HL-60 (cell line): ENCODE data around the gene PSAT1.

ENCODE experiments used
- DNase-seq, 2 experiments: peaks; one replicate each; pipeline ENCODE4 v3.0.0-alpha.2; 2010 to 2020; ENCODE audit warnings: low read depth in 1 of 2, low spot score in 1 of 2
- H3K27ac ChIP-seq: fragments of 250-450 bp; sonication (Bioruptor Pico); replicated peaks from 2 replicates; pipeline ENCODE4 v1.5.1; 2020; ENCODE audit warnings: mild to moderate bottlenecking, moderate library complexity
- H3K27me3 ChIP-seq: fragments of 250-450 bp; sonication (Bioruptor Pico); 2 replicates; pipeline ENCODE4 v1.5.1; 2021; ENCODE audit warnings: mild to moderate bottlenecking, moderate library complexity; ENCODE audit not compliant: insufficient read depth, poor library complexity, severe bottlenecking
- H3K4me3 ChIP-seq: replicated peaks from 2 replicates; pipeline ENCODE4 v1.5.1; 2011; ENCODE audit warnings: mild to moderate bottlenecking, control low read depth, low read length; ENCODE audit not compliant: insufficient read depth
- GABPA ChIP-seq: IDR thresholded peaks from 2 replicates; pipeline ENCODE4 v1.6.1; 2012; ENCODE audit warnings: low read depth
- POLR2AphosphoS5 ChIP-seq: IDR thresholded peaks from 2 replicates; pipeline ENCODE4 v1.6.1; 2012; ENCODE audit warnings: low read depth
- SPI1 ChIP-seq: IDR thresholded peaks from 2 replicates; pipeline ENCODE4 v1.6.1; 2012; ENCODE audit warnings: low read depth, mild to moderate bottlenecking, borderline replicate concordance
- TF ChIP-seq, protein P1 (sequence below): IDR thresholded peaks from one replicate; pipeline ENCODE4 v1.5.1; 2011; ENCODE audit warnings: low read length, control low read depth, inconsistent platforms; ENCODE audit not compliant: insufficient read depth
- TF ChIP-seq, protein P2 (sequence below): IDR thresholded peaks from 2 replicates; pipeline ENCODE4 v1.6.1; 2012; ENCODE audit warnings: low read depth; ENCODE audit not compliant: insufficient replicate concordance

The PSAT1 gene

DNA sequence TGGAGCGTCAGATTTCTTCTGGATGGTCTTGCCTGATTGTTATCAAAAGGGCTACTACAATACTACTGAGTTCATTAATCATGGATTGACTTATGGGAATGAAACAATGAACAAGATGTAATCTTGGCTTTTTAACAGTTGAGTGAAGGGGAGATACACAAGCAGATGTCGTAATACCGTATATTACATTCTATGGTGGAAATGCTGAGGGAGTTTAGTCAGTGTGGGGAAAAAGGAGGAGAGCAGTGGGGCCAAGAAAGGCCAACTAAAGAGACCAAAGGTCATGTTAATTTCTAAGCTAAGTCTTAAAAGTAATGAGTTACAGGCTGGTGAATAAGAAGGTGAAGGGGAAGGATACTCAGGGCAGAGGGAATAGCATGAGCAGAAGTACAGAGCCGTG, 29.0 kb upstream of the PSAT1 start:
- Histone ChIP-seq H3K27me3 (no peaks in the 10 kb centered on the region), H3K4me3 (no peak overlapping the region), H3K27ac (no peak overlapping the region)
- TF ChIP-seq POLR2AphosphoS5 (no peak), SPI1 (no peak), GABPA (no peak)
- TF ChIP-seq, protein P1, sequence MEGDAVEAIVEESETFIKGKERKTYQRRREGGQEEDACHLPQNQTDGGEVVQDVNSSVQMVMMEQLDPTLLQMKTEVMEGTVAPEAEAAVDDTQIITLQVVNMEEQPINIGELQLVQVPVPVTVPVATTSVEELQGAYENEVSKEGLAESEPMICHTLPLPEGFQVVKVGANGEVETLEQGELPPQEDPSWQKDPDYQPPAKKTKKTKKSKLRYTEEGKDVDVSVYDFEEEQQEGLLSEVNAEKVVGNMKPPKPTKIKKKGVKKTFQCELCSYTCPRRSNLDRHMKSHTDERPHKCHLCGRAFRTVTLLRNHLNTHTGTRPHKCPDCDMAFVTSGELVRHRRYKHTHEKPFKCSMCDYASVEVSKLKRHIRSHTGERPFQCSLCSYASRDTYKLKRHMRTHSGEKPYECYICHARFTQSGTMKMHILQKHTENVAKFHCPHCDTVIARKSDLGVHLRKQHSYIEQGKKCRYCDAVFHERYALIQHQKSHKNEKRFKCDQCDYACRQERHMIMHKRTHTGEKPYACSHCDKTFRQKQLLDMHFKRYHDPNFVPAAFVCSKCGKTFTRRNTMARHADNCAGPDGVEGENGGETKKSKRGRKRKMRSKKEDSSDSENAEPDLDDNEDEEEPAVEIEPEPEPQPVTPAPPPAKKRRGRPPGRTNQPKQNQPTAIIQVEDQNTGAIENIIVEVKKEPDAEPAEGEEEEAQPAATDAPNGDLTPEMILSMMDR, result no peak
- TF ChIP-seq, protein P2, sequence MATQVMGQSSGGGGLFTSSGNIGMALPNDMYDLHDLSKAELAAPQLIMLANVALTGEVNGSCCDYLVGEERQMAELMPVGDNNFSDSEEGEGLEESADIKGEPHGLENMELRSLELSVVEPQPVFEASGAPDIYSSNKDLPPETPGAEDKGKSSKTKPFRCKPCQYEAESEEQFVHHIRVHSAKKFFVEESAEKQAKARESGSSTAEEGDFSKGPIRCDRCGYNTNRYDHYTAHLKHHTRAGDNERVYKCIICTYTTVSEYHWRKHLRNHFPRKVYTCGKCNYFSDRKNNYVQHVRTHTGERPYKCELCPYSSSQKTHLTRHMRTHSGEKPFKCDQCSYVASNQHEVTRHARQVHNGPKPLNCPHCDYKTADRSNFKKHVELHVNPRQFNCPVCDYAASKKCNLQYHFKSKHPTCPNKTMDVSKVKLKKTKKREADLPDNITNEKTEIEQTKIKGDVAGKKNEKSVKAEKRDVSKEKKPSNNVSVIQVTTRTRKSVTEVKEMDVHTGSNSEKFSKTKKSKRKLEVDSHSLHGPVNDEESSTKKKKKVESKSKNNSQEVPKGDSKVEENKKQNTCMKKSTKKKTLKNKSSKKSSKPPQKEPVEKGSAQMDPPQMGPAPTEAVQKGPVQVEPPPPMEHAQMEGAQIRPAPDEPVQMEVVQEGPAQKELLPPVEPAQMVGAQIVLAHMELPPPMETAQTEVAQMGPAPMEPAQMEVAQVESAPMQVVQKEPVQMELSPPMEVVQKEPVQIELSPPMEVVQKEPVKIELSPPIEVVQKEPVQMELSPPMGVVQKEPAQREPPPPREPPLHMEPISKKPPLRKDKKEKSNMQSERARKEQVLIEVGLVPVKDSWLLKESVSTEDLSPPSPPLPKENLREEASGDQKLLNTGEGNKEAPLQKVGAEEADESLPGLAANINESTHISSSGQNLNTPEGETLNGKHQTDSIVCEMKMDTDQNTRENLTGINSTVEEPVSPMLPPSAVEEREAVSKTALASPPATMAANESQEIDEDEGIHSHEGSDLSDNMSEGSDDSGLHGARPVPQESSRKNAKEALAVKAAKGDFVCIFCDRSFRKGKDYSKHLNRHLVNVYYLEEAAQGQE, result no peak
- DNase-seq, result no peak

DNA sequence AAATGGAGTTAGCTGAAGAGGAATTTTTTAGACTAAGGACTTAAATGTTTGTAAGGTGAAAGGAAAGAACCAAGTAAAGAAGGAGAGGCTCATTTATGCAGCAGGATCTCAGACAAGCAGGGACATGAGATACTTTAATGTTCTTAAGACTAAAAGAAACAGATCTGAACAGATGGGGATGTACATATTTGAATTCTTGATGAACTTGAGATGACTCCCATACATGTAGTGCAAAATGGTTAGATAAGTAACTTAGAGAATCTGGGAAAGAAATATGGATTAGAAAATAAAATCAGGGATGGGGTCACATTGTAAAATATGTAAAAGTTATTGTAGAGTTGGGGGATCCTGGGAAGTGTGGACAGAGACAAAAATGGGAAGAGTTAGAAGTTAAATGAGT, 27.1 kb upstream of the PSAT1 start:
- no peaks in the 10 kb centered on the region for H3K27me3 ChIP-seq
- no peak for DNase-seq
- no peak for TF ChIP-seq GABPA
- TF ChIP-seq POLR2AphosphoS5, result no peak
- TF ChIP-seq, protein P2, result no peak
- TF ChIP-seq SPI1, result no peak
- TF ChIP-seq, protein P1, result no peak
- no peak overlapping the region for H3K4me3 ChIP-seq
- no peak overlapping the region for H3K27ac ChIP-seq

DNA sequence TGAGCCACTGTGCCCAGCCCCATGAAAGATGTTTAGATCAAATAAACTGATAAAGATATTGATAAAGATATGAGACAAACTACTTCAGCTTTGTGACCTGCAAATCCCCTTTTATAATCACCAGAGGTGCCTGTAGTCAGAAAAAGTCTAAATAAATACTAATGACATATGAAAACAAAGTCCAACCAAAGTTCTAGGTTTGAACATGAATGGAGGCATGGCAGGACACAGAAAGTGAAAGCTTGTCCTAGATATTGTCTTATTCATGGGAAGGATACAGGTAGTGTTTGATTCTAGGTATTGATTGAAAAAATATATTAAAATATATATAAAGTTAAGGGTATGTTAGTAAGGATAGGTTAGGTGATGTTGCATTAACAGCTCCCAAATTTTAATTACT, 24.6 kb upstream of the PSAT1 start:
- DNase-seq, result no peak
- no peak for TF ChIP-seq GABPA
- no peak for TF ChIP-seq POLR2AphosphoS5
- TF ChIP-seq, protein P2, result no peak
- no peak for TF ChIP-seq SPI1
- TF ChIP-seq, protein P1, result no peak
- Histone ChIP-seq H3K27ac (no peak overlapping the region), H3K4me3 (no peak overlapping the region), H3K27me3 (no peaks in the 10 kb centered on the region)
